Measurements from ENCODE around the gene OPCML.

- TF ChIP-seq CTCF (conservative IDR thresholded peaks at IDR 0.05 in 1 of 2, IDR thresholded peaks at IDR 0.05 in 1 of 2; ENCODE audit: extremely low read depth in 1 of 2, insufficient read depth in 1 of 2, low read depth in 1 of 2, low read length in 2 of 2) (no peak), EZH2 (IDR thresholded peaks at IDR 0.05; ENCODE audit: borderline replicate concordance, low read length) (no peak)
Observed at GRCh38 chr11:133506551-133507094, 25.7 kb downstream of the OPCML start.

All from mammary epithelial cell (primary cell).